WERI-Rb-1 (cell line): Measurements from ENCODE around the gene NPFF.

Source experiments
- DNase-seq: peaks from one replicate; pipeline ENCODE4 v3.0.0-alpha.2; 2020
- H3K27ac ChIP-seq: fragments of 250-450 bp; sonication (Bioruptor Pico); 2 replicates; pipeline ENCODE4 v1.5.1; 2020; ENCODE audit warnings: mild to moderate bottlenecking, moderate library complexity
- H3K27me3 ChIP-seq: fragments of 250-450 bp; sonication (Bioruptor Pico); 2 replicates; pipeline ENCODE4 v1.5.1; 2021; ENCODE audit warnings: mild to moderate bottlenecking, low read depth, moderate library complexity; ENCODE audit not compliant: insufficient read depth, severe bottlenecking
- H3K36me3 ChIP-seq: fragments of 250-450 bp; sonication (Bioruptor Pico); 2 replicates; pipeline ENCODE4 v1.5.1; 2020; ENCODE audit warnings: mild to moderate bottlenecking, moderate library complexity
- H3K4me3 ChIP-seq: 2 replicates; pipeline ENCODE4 v1.5.1; 2011; ENCODE audit warnings: low read depth, mild to moderate bottlenecking, control low read depth, low read length
- H3K9me3 ChIP-seq: fragments of 250-450 bp; sonication (Bioruptor Pico); 2 replicates; pipeline ENCODE4 v1.5.1; 2021; ENCODE audit warnings: mild to moderate bottlenecking, moderate library complexity; ENCODE audit not compliant: severe bottlenecking
- TF ChIP-seq, protein P1 (sequence below): IDR thresholded peaks from 2 replicates; pipeline ENCODE4 v1.5.1; 2011; ENCODE audit warnings: low read depth, mild to moderate bottlenecking, control low read depth, inconsistent platforms, low read length

Gene NPFF

DNA sequence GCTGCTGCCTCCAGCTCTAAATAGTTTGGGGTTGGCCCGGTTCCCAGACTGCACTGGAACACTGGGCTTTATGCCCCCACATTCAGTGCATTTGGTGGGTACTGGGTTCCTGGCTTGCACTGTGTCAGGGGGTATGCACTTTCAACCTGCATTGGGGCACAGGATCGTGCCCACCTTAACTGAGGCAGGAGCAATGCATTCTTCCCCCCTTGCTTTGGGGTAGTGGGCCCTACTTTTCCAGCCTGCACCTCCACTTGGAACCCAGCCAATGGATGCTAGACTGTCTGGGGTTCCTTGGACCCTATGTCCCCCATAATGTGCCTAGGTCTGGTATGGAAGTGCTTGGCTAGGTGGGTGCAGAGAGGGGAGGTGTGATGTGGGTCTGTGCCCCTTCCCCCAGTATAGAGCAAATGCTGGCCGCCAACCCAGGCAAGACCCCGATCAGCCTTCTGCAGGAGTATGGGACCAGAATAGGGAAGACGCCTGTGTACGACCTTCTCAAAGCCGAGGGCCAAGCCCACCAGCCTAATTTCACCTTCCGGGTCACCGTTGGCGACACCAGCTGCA is 5.6 kb downstream of the NPFF start:
- Histone ChIP-seq H3K4me3 (peak overlapping the region; percentile 80), H3K9me3 (no peaks in the 10 kb centered on the region), H3K27ac (peak overlapping the region; percentile 98), H3K36me3 (peaks cover 42% of the 10 kb centered on the region), H3K27me3 (no peaks in the 10 kb centered on the region)
- DNase-seq = no peak
- TF ChIP-seq, protein P1, sequence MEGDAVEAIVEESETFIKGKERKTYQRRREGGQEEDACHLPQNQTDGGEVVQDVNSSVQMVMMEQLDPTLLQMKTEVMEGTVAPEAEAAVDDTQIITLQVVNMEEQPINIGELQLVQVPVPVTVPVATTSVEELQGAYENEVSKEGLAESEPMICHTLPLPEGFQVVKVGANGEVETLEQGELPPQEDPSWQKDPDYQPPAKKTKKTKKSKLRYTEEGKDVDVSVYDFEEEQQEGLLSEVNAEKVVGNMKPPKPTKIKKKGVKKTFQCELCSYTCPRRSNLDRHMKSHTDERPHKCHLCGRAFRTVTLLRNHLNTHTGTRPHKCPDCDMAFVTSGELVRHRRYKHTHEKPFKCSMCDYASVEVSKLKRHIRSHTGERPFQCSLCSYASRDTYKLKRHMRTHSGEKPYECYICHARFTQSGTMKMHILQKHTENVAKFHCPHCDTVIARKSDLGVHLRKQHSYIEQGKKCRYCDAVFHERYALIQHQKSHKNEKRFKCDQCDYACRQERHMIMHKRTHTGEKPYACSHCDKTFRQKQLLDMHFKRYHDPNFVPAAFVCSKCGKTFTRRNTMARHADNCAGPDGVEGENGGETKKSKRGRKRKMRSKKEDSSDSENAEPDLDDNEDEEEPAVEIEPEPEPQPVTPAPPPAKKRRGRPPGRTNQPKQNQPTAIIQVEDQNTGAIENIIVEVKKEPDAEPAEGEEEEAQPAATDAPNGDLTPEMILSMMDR = no peak

- TF ChIP-seq, protein P1 = no peak
- DNase-seq = peak; percentile 98
- peak within 1 kb of the TSS; percentile 98 for H3K27ac ChIP-seq
- peak within 1 kb of the TSS; percentile 80 for H3K4me3 ChIP-seq
- no peaks in the 10 kb centered on the region for H3K27me3 ChIP-seq
- H3K36me3 ChIP-seq = peaks cover 35% of the 10 kb centered on the region
- no peaks in the 10 kb centered on the region for H3K9me3 ChIP-seq
These were observed 6.3 kb downstream of the NPFF start, which contains the start of gene TARBP2 for GRCh38 chr12:53500776-53501614. Gene TARBP2 (plus strand): TSS chr12:53501283. CDS start chr12:53501409, 126 bp downstream.

GRCh38 chr12:53500142-53500775 is 7.0 kb downstream of the NPFF start:
- Histone ChIP-seq H3K36me3 (peaks cover 27% of the 10 kb centered on the region), H3K27ac (peak overlapping the region; percentile 98), H3K27me3 (no peaks in the 10 kb centered on the region), H3K4me3 (peak overlapping the region; percentile 80), H3K9me3 (no peaks in the 10 kb centered on the region)
- DNase-seq = no peak
- TF ChIP-seq, protein P1 = no peak

GRCh38 chr12:53499266-53500141 is 7.8 kb downstream of the NPFF start, which contains the start of gene MAP3K12:
Gene MAP3K12 (minus strand): TSS chr12:53499458. CDS start chr12:53487391, 12,067 bp downstream.
- Histone ChIP-seq H3K36me3 (peaks cover 20% of the 10 kb centered on the region), H3K4me3 (peak within 1 kb of the TSS; percentile 80), H3K27me3 (no peaks in the 10 kb centered on the region), H3K27ac (peak within 1 kb of the TSS; percentile 98), H3K9me3 (no peaks in the 10 kb centered on the region)
- TF ChIP-seq, protein P1 = peak; percentile 19; the same call in 1 of the 2 replicates
- peak; percentile 66 for DNase-seq

- Histone ChIP-seq H3K27ac (no peak overlapping the region), H3K9me3 (no peaks in the 10 kb centered on the region), H3K36me3 (peaks cover 7% of the 10 kb centered on the region), H3K27me3 (no peaks in the 10 kb centered on the region), H3K4me3 (no peak overlapping the region)
- no peak for DNase-seq
- TF ChIP-seq, protein P1 = no peak
These were observed 9.1 kb downstream of the NPFF start for GRCh38 chr12:53498235-53498630.
